HEK293 (cell line): Measurements from ENCODE around the gene CP.

Experiments
- GLIS1 ChIP-seq: fragments of 450-650 bp; formaldehyde crosslinking; IDR thresholded peaks from 2 replicates; pipeline ENCODE4 v1.5.1; 2016; ENCODE audit warnings: missing biosample characterization, missing genetic modification characterization
- INSM2 ChIP-seq: fragments of 450-650 bp; formaldehyde crosslinking; IDR thresholded peaks from 2 replicates; pipeline ENCODE4 v1.5.1; 2016; ENCODE audit warnings: missing biosample characterization, missing genetic modification characterization
- KLF9 ChIP-seq: fragments of 450-650 bp; formaldehyde crosslinking; IDR thresholded peaks from 2 replicates; pipeline ENCODE4 v1.5.1; 2016; ENCODE audit warnings: missing biosample characterization, missing genetic modification characterization, low read depth
- OSR2 ChIP-seq: fragments of 450-650 bp; formaldehyde crosslinking; IDR thresholded peaks from 2 replicates; pipeline ENCODE4 v1.5.1; 2016; ENCODE audit warnings: missing biosample characterization, missing genetic modification characterization
- SETDB1 ChIP-seq: IDR thresholded peaks from one replicate; pipeline ENCODE4 v1.6.1; 2017; ENCODE audit warnings: mild to moderate bottlenecking, low read length, moderate library complexity, mixed read lengths; ENCODE audit not compliant: insufficient read length
- SP3 ChIP-seq: fragments of 450-650 bp; formaldehyde crosslinking; IDR thresholded peaks from 2 replicates; pipeline ENCODE4 v1.5.1; 2016; ENCODE audit warnings: missing biosample characterization, missing genetic modification characterization
- SP7 ChIP-seq: fragments of 450-650 bp; formaldehyde crosslinking; IDR thresholded peaks from 2 replicates; pipeline ENCODE4 v1.5.1; 2016; ENCODE audit warnings: missing biosample characterization, missing genetic modification characterization
- ZBTB21 ChIP-seq: fragments of 450-650 bp; formaldehyde crosslinking; IDR thresholded peaks from 2 replicates; pipeline ENCODE4 v1.5.1; 2017; ENCODE audit warnings: missing biosample characterization, missing genetic modification characterization
- ZBTB26 ChIP-seq: fragments of 450-650 bp; formaldehyde crosslinking; optimal IDR thresholded peaks from 2 replicates; pipeline ENCODE3; 2016; ENCODE audit warnings: missing biosample characterization, mild to moderate bottlenecking, missing genetic modification characterization
- ZEB2 ChIP-seq: fragments of 450-650 bp; formaldehyde crosslinking; IDR thresholded peaks from 2 replicates; pipeline ENCODE4 v1.5.1; 2016; ENCODE audit warnings: missing biosample characterization, missing genetic modification characterization
- ZNF157 ChIP-seq: fragments of 450-650 bp; formaldehyde crosslinking; IDR thresholded peaks from 2 replicates; pipeline ENCODE4 v1.5.1; 2016; ENCODE audit warnings: missing biosample characterization, missing genetic modification characterization
- ZNF280D ChIP-seq: fragments of 450-650 bp; formaldehyde crosslinking; IDR thresholded peaks from 2 replicates; pipeline ENCODE4 v1.5.1; 2016; ENCODE audit warnings: missing biosample characterization, missing genetic modification characterization
- ZNF426 ChIP-seq: fragments of 450-650 bp; formaldehyde crosslinking; IDR thresholded peaks from 2 replicates; pipeline ENCODE4 v1.5.1; 2017; ENCODE audit warnings: missing biosample characterization, missing genetic modification characterization, mild to moderate bottlenecking, inconsistent platforms, moderate library complexity
- ZNF510 ChIP-seq: fragments of 450-650 bp; formaldehyde crosslinking; IDR thresholded peaks from 2 replicates; pipeline ENCODE4 v1.5.1; 2018; ENCODE audit warnings: mild to moderate bottlenecking, missing genetic modification characterization, missing biosample characterization; ENCODE audit not compliant: insufficient replicate concordance
- ZNF600 ChIP-seq: fragments of 450-650 bp; formaldehyde crosslinking; IDR thresholded peaks from 2 replicates; pipeline ENCODE4 v1.5.1; 2016; ENCODE audit warnings: missing biosample characterization, missing genetic modification characterization
- ZNF701 ChIP-seq: fragments of 450-650 bp; formaldehyde crosslinking; IDR thresholded peaks from 2 replicates; pipeline ENCODE4 v1.5.1; 2016; ENCODE audit warnings: missing biosample characterization, missing genetic modification characterization
- ZSCAN16 ChIP-seq: fragments of 450-650 bp; formaldehyde crosslinking; IDR thresholded peaks from 2 replicates; pipeline ENCODE4 v1.5.1; 2016; ENCODE audit warnings: missing biosample characterization, missing genetic modification characterization
- TF ChIP-seq, protein P1 (sequence below): fragments of 450-650 bp; formaldehyde crosslinking; IDR thresholded peaks from 2 replicates; pipeline ENCODE4 v1.5.1; 2016; ENCODE audit warnings: missing biosample characterization, missing genetic modification characterization
- TF ChIP-seq, protein P2 (sequence below): fragments of 450-650 bp; formaldehyde crosslinking; IDR thresholded peaks from 2 replicates; pipeline ENCODE4 v1.5.1; 2016; ENCODE audit warnings: missing biosample characterization, missing genetic modification characterization
- TF ChIP-seq, protein P3 (sequence below): fragments of 450-650 bp; formaldehyde crosslinking; conservative IDR thresholded peaks from 2 replicates; pipeline ENCODE4 v1.5.1; 2016; ENCODE audit warnings: low read depth, missing biosample characterization, missing genetic modification characterization

The CP gene

GRCh38 chr3:149180057-149180573 lies 41.5 kb downstream of the CP start (continued):
- TF ChIP-seq, protein P1, sequence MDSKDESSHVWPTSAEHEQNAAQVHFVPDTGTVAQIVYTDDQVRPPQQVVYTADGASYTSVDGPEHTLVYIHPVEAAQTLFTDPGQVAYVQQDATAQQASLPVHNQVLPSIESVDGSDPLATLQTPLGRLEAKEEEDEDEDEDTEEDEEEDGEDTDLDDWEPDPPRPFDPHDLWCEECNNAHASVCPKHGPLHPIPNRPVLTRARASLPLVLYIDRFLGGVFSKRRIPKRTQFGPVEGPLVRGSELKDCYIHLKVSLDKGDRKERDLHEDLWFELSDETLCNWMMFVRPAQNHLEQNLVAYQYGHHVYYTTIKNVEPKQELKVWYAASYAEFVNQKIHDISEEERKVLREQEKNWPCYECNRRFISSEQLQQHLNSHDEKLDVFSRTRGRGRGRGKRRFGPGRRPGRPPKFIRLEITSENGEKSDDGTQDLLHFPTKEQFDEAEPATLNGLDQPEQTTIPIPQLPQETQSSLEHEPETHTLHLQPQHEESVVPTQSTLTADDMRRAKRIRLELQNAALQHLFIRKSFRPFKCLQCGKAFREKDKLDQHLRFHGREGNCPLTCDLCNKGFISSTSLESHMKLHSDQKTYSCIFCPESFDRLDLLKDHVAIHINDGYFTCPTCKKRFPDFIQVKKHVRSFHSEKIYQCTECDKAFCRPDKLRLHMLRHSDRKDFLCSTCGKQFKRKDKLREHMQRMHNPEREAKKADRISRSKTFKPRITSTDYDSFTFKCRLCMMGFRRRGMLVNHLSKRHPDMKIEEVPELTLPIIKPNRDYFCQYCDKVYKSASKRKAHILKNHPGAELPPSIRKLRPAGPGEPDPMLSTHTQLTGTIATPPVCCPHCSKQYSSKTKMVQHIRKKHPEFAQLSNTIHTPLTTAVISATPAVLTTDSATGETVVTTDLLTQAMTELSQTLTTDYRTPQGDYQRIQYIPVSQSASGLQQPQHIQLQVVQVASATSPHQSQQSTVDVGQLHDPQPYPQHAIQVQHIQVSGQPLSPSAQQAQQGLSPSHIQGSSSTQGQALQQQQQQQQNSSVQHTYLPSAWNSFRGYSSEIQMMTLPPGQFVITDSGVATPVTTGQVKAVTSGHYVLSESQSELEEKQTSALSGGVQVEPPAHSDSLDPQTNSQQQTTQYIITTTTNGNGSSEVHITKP (tag by site-specific recombination) = peak; percentile 49; the same call in 1 of the 2 replicates
- TF ChIP-seq ZNF701 (tag by site-specific recombination) = no peak
- no peak for TF ChIP-seq ZEB2 (tag by site-specific recombination)
- TF ChIP-seq KLF9 (tag by site-specific recombination) = no peak
- 0 out of 2 replicates have a peak, but pooled peaks have one; percentile 17 for TF ChIP-seq SP7 (tag by site-specific recombination)
- no peak for TF ChIP-seq ZNF157 (tag by site-specific recombination)
- peak; percentile 73 for TF ChIP-seq ZNF600 (tag by site-specific recombination)
- peak; percentile 59 for TF ChIP-seq ZBTB21 (tag by site-specific recombination)
- no peak for TF ChIP-seq ZNF510 (tag by site-specific recombination)
- TF ChIP-seq ZNF280D = no peak
- no peak for TF ChIP-seq GLIS1
- no peak for TF ChIP-seq OSR2 (tag by site-specific recombination)
- TF ChIP-seq, protein P2, sequence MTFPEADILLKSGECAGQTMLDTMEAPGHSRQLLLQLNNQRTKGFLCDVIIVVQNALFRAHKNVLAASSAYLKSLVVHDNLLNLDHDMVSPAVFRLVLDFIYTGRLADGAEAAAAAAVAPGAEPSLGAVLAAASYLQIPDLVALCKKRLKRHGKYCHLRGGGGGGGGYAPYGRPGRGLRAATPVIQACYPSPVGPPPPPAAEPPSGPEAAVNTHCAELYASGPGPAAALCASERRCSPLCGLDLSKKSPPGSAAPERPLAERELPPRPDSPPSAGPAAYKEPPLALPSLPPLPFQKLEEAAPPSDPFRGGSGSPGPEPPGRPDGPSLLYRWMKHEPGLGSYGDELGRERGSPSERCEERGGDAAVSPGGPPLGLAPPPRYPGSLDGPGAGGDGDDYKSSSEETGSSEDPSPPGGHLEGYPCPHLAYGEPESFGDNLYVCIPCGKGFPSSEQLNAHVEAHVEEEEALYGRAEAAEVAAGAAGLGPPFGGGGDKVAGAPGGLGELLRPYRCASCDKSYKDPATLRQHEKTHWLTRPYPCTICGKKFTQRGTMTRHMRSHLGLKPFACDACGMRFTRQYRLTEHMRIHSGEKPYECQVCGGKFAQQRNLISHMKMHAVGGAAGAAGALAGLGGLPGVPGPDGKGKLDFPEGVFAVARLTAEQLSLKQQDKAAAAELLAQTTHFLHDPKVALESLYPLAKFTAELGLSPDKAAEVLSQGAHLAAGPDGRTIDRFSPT = 0 out of 2 replicates have a peak, but pooled peaks have one; percentile 27
- peak; percentile 25 for TF ChIP-seq SETDB1
- TF ChIP-seq ZNF426 = no peak
- TF ChIP-seq ZBTB26 (tag by site-specific recombination) = no peak
- TF ChIP-seq INSM2 (tag by site-specific recombination) = no peak
- TF ChIP-seq, protein P3, sequence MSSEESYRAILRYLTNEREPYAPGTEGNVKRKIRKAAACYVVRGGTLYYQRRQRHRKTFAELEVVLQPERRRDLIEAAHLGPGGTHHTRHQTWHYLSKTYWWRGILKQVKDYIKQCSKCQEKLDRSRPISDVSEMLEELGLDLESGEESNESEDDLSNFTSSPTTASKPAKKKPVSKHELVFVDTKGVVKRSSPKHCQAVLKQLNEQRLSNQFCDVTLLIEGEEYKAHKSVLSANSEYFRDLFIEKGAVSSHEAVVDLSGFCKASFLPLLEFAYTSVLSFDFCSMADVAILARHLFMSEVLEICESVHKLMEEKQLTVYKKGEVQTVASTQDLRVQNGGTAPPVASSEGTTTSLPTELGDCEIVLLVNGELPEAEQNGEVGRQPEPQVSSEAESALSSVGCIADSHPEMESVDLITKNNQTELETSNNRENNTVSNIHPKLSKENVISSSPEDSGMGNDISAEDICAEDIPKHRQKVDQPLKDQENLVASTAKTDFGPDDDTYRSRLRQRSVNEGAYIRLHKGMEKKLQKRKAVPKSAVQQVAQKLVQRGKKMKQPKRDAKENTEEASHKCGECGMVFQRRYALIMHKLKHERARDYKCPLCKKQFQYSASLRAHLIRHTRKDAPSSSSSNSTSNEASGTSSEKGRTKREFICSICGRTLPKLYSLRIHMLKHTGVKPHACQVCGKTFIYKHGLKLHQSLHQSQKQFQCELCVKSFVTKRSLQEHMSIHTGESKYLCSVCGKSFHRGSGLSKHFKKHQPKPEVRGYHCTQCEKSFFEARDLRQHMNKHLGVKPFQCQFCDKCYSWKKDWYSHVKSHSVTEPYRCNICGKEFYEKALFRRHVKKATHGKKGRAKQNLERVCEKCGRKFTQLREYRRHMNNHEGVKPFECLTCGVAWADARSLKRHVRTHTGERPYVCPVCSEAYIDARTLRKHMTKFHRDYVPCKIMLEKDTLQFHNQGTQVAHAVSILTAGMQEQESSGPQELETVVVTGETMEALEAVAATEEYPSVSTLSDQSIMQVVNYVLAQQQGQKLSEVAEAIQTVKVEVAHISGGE (tag by site-specific recombination) = no peak
- TF ChIP-seq SP3 (tag by site-specific recombination) = 0 out of 2 replicates have a peak, but pooled peaks have one; percentile 16
- TF ChIP-seq ZSCAN16 (tag by site-specific recombination) = no peak
- TF ChIP-seq, all 188 proteins: peak for 15
